Hindlimb muscle (tissue), 1 donor: ENCODE results near the gene MASP1. TPM values are rescaled to one million over a fixed set of nuclear protein-coding genes. Genes with fewer than 3 reads are reported as not detected.
A peak's percentile ranks its signal among the peaks of the same experiment; 100 is the strongest.

Experiments
- DNase-seq: peaks from one replicate; pipeline ENCODE4 v3.0.0-alpha.2; 2013
- polyA plus RNA-seq: library from polyadenylated mRNA; unstranded; fragments of 120-200 nt; gene quantifications from one replicate; pipeline ENCODE4 v1.2.1, GENCODE V29; 2013; ENCODE audit not compliant: insufficient read length

Gene MASP1
- polyA plus RNA-seq, 1 donor = 5.4 TPM

GRCh38 chr3:187292631-187293515 lies 1.3 kb upstream of the MASP1 start:
- DNase-seq = no peak

GRCh38 chr3:187292181-187292580 lies 644 bp upstream of the MASP1 start:
- DNase-seq = no peak

GRCh38 chr3:187291001-187291511 lies 481 bp downstream of the MASP1 start:
- peak; percentile 12 for DNase-seq

GRCh38 chr3:187290503-187290902 lies 1.0 kb downstream of the MASP1 start:
- peak; percentile 12 for DNase-seq

- no peak for DNase-seq
These were observed 2.5 kb downstream of the MASP1 start for GRCh38 chr3:187288855-187289605.

- DNase-seq = no peak
These were observed 3.2 kb downstream of the MASP1 start for GRCh38 chr3:187288131-187288854.

GRCh38 chr3:187287256-187287655 lies 4.3 kb downstream of the MASP1 start:
- no peak for DNase-seq

GRCh38 chr3:187286467-187287059 lies 5.0 kb downstream of the MASP1 start:
- no peak for DNase-seq

- DNase-seq = no peak
These were observed 10.3 kb downstream of the MASP1 start for GRCh38 chr3:187281191-187281714.

GRCh38 chr3:187280644-187281043 lies 10.9 kb downstream of the MASP1 start:
- DNase-seq = no peak

- DNase-seq = no peak
These were observed 14.4 kb downstream of the MASP1 start for GRCh38 chr3:187277129-187277462.

GRCh38 chr3:187276397-187277128 lies 15.0 kb downstream of the MASP1 start:
- DNase-seq = no peak

- DNase-seq = no peak
These were observed 16.6 kb downstream of the MASP1 start for GRCh38 chr3:187274977-187275338.

GRCh38 chr3:187274315-187274976 lies 17.1 kb downstream of the MASP1 start:
- DNase-seq = no peak

- DNase-seq = no peak
These were observed 20.0 kb downstream of the MASP1 start for GRCh38 chr3:187271582-187271981.

GRCh38 chr3:187269486-187269885 lies 22.1 kb downstream of the MASP1 start:
- DNase-seq = no peak

- DNase-seq = no peak
These were observed 24.2 kb downstream of the MASP1 start for GRCh38 chr3:187267306-187267705.

GRCh38 chr3:187266691-187267090 lies 24.8 kb downstream of the MASP1 start:
- DNase-seq = no peak

GRCh38 chr3:187265461-187265955 lies 26.0 kb downstream of the MASP1 start:
- no peak for DNase-seq

GRCh38 chr3:187264911-187265310 lies 26.6 kb downstream of the MASP1 start:
- DNase-seq = no peak

GRCh38 chr3:187264021-187264420 lies 27.5 kb downstream of the MASP1 start:
- no peak for DNase-seq
